HG03378 (cell line): ENCODE measurements around the gene PRR9.
"Not testable (repeated sequence)": the region's sequence is repeated elsewhere in the genome, so short reads cannot be mapped to it uniquely, and the experiment has no call there.

ENCODE experiments used
- ATAC-seq: cut with Tn5 transposase; IDR thresholded peaks from one replicate; pipeline ENCODE4 v1.9.1; 2021; ENCODE audit warnings: mild to moderate bottlenecking, moderate library complexity; ENCODE audit not compliant: unreplicated experiment

PRR9 gene

GRCh38 chr1:153217212-153217611, at the start of gene PRR9:
Gene PRR9 (plus strand): TSS chr1:153217584. CDS start chr1:153218145, 561 bp downstream.
- ATAC-seq, result no peak

GRCh38 chr1:153168686-153169085, 48.7 kb upstream of the PRR9 start:
- no peak for ATAC-seq

GRCh38 chr1:153174624-153175023, 42.8 kb upstream of the PRR9 start:
- no peak for ATAC-seq

GRCh38 chr1:153178922-153179321, 38.5 kb upstream of the PRR9 start:
- no peak for ATAC-seq

GRCh38 chr1:153180556-153180955, 36.8 kb upstream of the PRR9 start:
- no peak for ATAC-seq

- not testable (repeated sequence) for ATAC-seq
Observed at GRCh38 chr1:153188301-153188700, 29.1 kb upstream of the PRR9 start.

- ATAC-seq, result no peak
Observed at GRCh38 chr1:153190373-153190772, 27.0 kb upstream of the PRR9 start.

GRCh38 chr1:153192697-153193096, 24.7 kb upstream of the PRR9 start:
- ATAC-seq, result no peak

- no peak for ATAC-seq
Observed at GRCh38 chr1:153194331-153195050, 22.9 kb upstream of the PRR9 start.

- no peak for ATAC-seq
Observed at GRCh38 chr1:153195216-153195615, 22.2 kb upstream of the PRR9 start.

GRCh38 chr1:153202006-153202405, 15.4 kb upstream of the PRR9 start:
- no peak for ATAC-seq

GRCh38 chr1:153203130-153203529, 14.3 kb upstream of the PRR9 start, which contains the start of gene LELP1:
Gene LELP1 (plus strand): TSS chr1:153203430. CDS start chr1:153204708, 1,278 bp downstream.
- no peak for ATAC-seq

- ATAC-seq, result no peak
Observed at GRCh38 chr1:153206631-153207030, 10.8 kb upstream of the PRR9 start.

GRCh38 chr1:153210206-153210605, 7.2 kb upstream of the PRR9 start:
- no peak for ATAC-seq

GRCh38 chr1:153212201-153212600, 5.2 kb upstream of the PRR9 start:
- ATAC-seq, result no peak

- no peak for ATAC-seq
Observed at GRCh38 chr1:153213519-153213918, 3.9 kb upstream of the PRR9 start.

- ATAC-seq, result no peak
Observed at GRCh38 chr1:153217744-153218416, 496 bp downstream of the PRR9 start.

- no peak for ATAC-seq
Observed at GRCh38 chr1:153220606-153221303, 3.4 kb downstream of the PRR9 start.

- ATAC-seq, result not testable (repeated sequence)
Observed at GRCh38 chr1:153223040-153223891, 5.9 kb downstream of the PRR9 start.

- ATAC-seq, result no peak
Observed at GRCh38 chr1:153227810-153228209, 10.4 kb downstream of the PRR9 start.

- ATAC-seq, result no peak
Observed at GRCh38 chr1:153228491-153228890, 11.1 kb downstream of the PRR9 start.
